Upper lobe of left lung (tissue), 6 donors: ENCODE data around the gene EHD3. TPM values are rescaled to one million over a fixed set of nuclear protein-coding genes. Genes with fewer than 3 reads are reported as not detected.

Source experiments
- ATAC-seq, 2 donors: fragments of 200-7000 bp; cut with Tn5 transposase; one replicate each; pipeline ENCODE4 v1.9.1; 2022; ENCODE audit warnings: mild to moderate bottlenecking in 2 of 2, moderate library complexity in 2 of 2; ENCODE audit not compliant: low FRiP score in 2 of 2
- DNase-seq, 2 donors: peaks; one replicate each; pipeline ENCODE4 v3.0.0-alpha.2; 2019 to 2020
- H3K27ac ChIP-seq, 4 donors: fragments of 200-600 bp; sonication (generic); one replicate each; pipeline ENCODE4 v1.5.1; 2016 to 2019
- H3K27me3 ChIP-seq, 4 donors: fragments of 200-600 bp; sonication (generic); one replicate each; pipeline ENCODE4 v1.5.1; 2017 to 2019
- H3K36me3 ChIP-seq, 4 donors: fragments of 200-600 bp; sonication (generic); one replicate each; pipeline ENCODE4 v1.5.1; 2016 to 2019
- H3K4me1 ChIP-seq, 4 donors: fragments of 200-600 bp; sonication (generic); one replicate each; pipeline ENCODE4 v1.5.1; 2018 to 2019
- H3K4me3 ChIP-seq, 4 donors: fragments of 200-600 bp; sonication (generic); one replicate each; pipeline ENCODE4 v1.5.1; 2017 to 2019; ENCODE audit warnings: mild to moderate bottlenecking in 2 of 4, moderate library complexity in 1 of 4
- H3K9me3 ChIP-seq, 4 donors: fragments of 200-600 bp; sonication (generic); one replicate each; pipeline ENCODE4 v1.5.1; 2018 to 2019
- EP300 ChIP-seq, 4 donors: sonication (generic); formaldehyde crosslinking; IDR thresholded peaks; one replicate each; pipeline ENCODE4 v1.5.1; 2017; ENCODE audit warnings: antibody characterized with exemption in 4 of 4, control low read depth in 2 of 4
- POLR2A ChIP-seq, 4 donors: fragments of 450-650 bp; IDR thresholded peaks; one replicate each; pipeline ENCODE4 v1.5.1; 2016 to 2017; ENCODE audit warnings: antibody characterized with exemption in 4 of 4, mild to moderate bottlenecking in 2 of 4
- POLR2AphosphoS5 ChIP-seq, 2 donors: sonication (generic); formaldehyde crosslinking; IDR thresholded peaks; one replicate each; pipeline ENCODE4 v1.5.1; 2017; ENCODE audit warnings: antibody characterized with exemption in 2 of 2
- WGBS, 2 donors: methylation state at CpG; one replicate each; pipeline ENCODE4 v1.1.5; 2017 to 2018; 5-methylcytosine and 5-hydroxymethylcytosine counted together
- total RNA-seq, 6 donors: library from RNA; depleted of rRNA in 4 of 6; stranded (reverse); fragments of >200 nt in 4 of 6; gene quantifications; one replicate each; pipeline versions ENCODE4 v1.1.0 to v1.2.1, GENCODE V29; 2016 to 2021
- TF ChIP-seq, protein P1 (sequence below), 6 experiments: fragments of 450-650 bp in 4 of 6; fragments of 200-600 bp in 2 of 6; sonication (generic) in 2 of 6; IDR thresholded peaks; one replicate each; pipeline ENCODE4 v1.5.1; 2016 to 2019; ENCODE audit warnings: antibody characterized with exemption in 6 of 6
- donor health status: DM: no; HTN: no; CAD: no; lungs with moderate emphysema.
- donor health status: DM: no; HTN: yes; CAD: no; lungs with severe emphysema.

The EHD3 gene
- total RNA-seq, 6 donors from 2014 or later: 3.7 to 12.5 (median 7.3) TPM

GRCh38 chr2:31205613-31206012 lies 28.3 kb upstream of the EHD3 start:
- Histone ChIP-seq H3K27ac (no peak overlapping the region), H3K4me3 (no peak overlapping the region), H3K9me3 (no peaks in the 10 kb centered on the region), H3K4me1 (peaks cover 0 to 4% (median 0%) of the 10 kb centered on the region in 4 donors), H3K27me3 (no peaks in the 10 kb centered on the region), H3K36me3 (no peaks in the 10 kb centered on the region)
- TF ChIP-seq POLR2AphosphoS5 (IDR thresholded peaks at IDR 0.05) (no peak), POLR2A (IDR thresholded peaks at IDR 0.05) (no peak), EP300 (IDR thresholded peaks at IDR 0.05) (no peak)
- TF ChIP-seq, protein P1, sequence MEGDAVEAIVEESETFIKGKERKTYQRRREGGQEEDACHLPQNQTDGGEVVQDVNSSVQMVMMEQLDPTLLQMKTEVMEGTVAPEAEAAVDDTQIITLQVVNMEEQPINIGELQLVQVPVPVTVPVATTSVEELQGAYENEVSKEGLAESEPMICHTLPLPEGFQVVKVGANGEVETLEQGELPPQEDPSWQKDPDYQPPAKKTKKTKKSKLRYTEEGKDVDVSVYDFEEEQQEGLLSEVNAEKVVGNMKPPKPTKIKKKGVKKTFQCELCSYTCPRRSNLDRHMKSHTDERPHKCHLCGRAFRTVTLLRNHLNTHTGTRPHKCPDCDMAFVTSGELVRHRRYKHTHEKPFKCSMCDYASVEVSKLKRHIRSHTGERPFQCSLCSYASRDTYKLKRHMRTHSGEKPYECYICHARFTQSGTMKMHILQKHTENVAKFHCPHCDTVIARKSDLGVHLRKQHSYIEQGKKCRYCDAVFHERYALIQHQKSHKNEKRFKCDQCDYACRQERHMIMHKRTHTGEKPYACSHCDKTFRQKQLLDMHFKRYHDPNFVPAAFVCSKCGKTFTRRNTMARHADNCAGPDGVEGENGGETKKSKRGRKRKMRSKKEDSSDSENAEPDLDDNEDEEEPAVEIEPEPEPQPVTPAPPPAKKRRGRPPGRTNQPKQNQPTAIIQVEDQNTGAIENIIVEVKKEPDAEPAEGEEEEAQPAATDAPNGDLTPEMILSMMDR (IDR thresholded peaks at IDR 0.05): no peak
- ATAC-seq (no peak), DNase-seq (no peak)
- WGBS, 2 donors: 77 to 78% methylated on average over 3 of the region's 3 CpGs

DNA sequence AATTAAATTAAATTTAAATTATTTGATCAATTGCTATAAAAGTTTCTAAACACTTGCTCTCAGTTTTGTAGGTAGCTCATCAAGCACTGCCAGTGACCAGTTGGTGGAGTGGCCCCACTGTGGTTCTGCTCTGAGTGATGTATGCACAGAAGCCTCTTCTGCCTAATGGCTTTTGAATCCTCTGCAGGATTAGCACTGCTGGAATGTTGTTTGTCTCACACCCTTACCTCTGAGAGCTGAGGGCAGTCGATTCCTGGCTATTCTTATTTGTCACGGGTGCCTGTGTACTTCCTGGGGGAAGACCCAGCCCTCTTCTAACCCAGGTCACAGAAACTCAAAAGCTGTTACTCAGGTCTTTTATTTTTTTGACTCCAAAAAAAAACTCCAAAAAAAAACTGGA lies 26.2 kb upstream of the EHD3 start:
- Histone ChIP-seq H3K27me3 (no peaks in the 10 kb centered on the region), H3K9me3 (no peaks in the 10 kb centered on the region), H3K36me3 (no peaks in the 10 kb centered on the region), H3K4me1 (peaks cover 0 to 4% (median 0%) of the 10 kb centered on the region in 4 donors), H3K27ac (no peak overlapping the region), H3K4me3 (no peak overlapping the region)
- TF ChIP-seq, protein P1 (IDR thresholded peaks at IDR 0.05): no peak
- TF ChIP-seq POLR2A (IDR thresholded peaks at IDR 0.05) (no peak), POLR2AphosphoS5 (IDR thresholded peaks at IDR 0.05) (no peak), EP300 (IDR thresholded peaks at IDR 0.05) (no peak)
- no peak for ATAC-seq
- 58 to 62% methylated on average over 2 of the region's 2 CpGs for WGBS, 2 donors
- no peak for DNase-seq

- WGBS, 2 donors: 97 to 100% methylated on average over 1 of the region's 1 CpG
Measured at GRCh38 chr2:31208240-31208639, 25.7 kb upstream of the EHD3 start.

GRCh38 chr2:31212659-31213600 lies 21.0 kb upstream of the EHD3 start:
- Histone ChIP-seq H3K4me1 (peaks cover 0 to 4% (median 0%) of the 10 kb centered on the region in 4 donors), H3K36me3 (no peaks in the 10 kb centered on the region), H3K4me3 (no peak overlapping the region), H3K27ac (no peak overlapping the region), H3K27me3 (no peaks in the 10 kb centered on the region), H3K9me3 (no peaks in the 10 kb centered on the region)
- no peak for TF ChIP-seq EP300 (IDR thresholded peaks at IDR 0.05)
- TF ChIP-seq, protein P1 (IDR thresholded peaks at IDR 0.05): no peak
- TF ChIP-seq POLR2AphosphoS5 (IDR thresholded peaks at IDR 0.05): no peak
- WGBS, 2 donors: 81 to 84% methylated on average over 9 of the region's 9 CpGs
- ATAC-seq: no peak
- DNase-seq: no peak

More at GRCh38 chr2:31208240-31208639, 25.7 kb upstream of the EHD3 start:
- no peaks in the 10 kb centered on the region for H3K36me3 ChIP-seq
- no peaks in the 10 kb centered on the region for H3K9me3 ChIP-seq
- no peak overlapping the region for H3K27ac ChIP-seq
- DNase-seq (no peak), ATAC-seq (no peak)
- TF ChIP-seq EP300 (IDR thresholded peaks at IDR 0.05) (no peak), POLR2AphosphoS5 (IDR thresholded peaks at IDR 0.05) (no peak), POLR2A (IDR thresholded peaks at IDR 0.05) (no peak)
- TF ChIP-seq, protein P1 (IDR thresholded peaks at IDR 0.05): no peak
- H3K4me3 ChIP-seq: no peak overlapping the region
- no peaks in the 10 kb centered on the region for H3K27me3 ChIP-seq
- H3K4me1 ChIP-seq: peaks cover 0 to 4% (median 0%) of the 10 kb centered on the region in 4 donors
